ENCODE measurements around the gene FANCD2OS. TPM values are rescaled to one million over a fixed set of nuclear protein-coding genes. Genes with fewer than 3 reads are reported as not detected.
"Not testable (repeated sequence)": the region's sequence is repeated elsewhere in the genome, so short reads cannot be mapped to it uniquely, and the experiment has no call there.

FANCD2OS gene
- total and polyA plus RNA-seq, 7 donors = not detected

DNA sequence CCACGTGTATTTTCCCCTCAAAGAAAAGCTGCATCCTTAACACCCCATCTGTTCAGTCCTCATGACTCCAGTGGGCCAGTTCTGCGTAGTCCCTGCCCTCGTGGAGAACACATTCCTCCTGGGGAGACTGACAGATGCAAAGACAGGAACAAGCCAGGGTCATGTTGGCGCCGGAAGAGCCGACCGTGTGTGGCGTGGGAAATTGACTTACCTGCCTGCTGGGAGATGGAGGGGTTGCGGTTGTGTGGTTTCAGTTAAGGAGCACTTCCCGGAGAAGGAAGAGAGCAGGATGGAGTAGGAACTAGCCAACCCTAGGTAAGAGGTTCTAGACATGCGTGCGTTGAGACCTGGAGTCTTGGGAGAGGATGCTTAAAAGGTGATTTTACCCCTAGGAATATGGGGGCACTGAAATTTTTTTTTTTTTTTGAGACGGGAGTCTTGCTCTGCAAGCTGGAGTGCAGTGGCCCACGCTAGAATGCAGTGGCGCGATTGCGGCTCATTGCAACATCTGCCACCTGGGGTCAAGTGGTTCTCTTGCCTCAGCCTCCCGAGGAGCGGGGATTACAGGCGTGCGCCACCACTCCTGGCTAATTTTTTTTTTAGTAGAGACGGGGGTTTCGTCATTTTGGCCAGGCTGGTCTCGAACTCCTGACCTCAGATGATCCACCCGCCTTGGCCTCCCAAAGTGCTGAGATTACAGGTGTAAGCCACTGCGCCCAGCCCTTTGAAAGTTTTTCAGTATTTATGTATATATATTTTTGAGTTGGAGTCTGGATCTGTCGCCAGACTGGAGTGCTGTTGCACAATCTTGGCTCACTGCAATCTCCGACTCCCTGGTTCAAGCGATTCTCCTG lies 34.9 kb upstream of the FANCD2OS start:
- ATAC-seq = no peak
- Histone ChIP-seq H3K4me1 (peaks cover 32% of the 10 kb centered on the region), H3K27ac (peak overlapping the region; percentile 92), H3K36me3 (ENCODE audit: insufficient read depth in 1 of 2, low read depth in 1 of 2) (peaks cover 0 to 27% of the 10 kb centered on the region in 2 donors), H3K27me3 (ENCODE audit: insufficient read depth in 3 of 3, low read length in 2 of 3) (no peaks in the 10 kb centered on the region), H3K9me3 (no peaks in the 10 kb centered on the region), H3K4me3 (peak overlapping the region; percentile 78)
- TF ChIP-seq, protein P1, sequence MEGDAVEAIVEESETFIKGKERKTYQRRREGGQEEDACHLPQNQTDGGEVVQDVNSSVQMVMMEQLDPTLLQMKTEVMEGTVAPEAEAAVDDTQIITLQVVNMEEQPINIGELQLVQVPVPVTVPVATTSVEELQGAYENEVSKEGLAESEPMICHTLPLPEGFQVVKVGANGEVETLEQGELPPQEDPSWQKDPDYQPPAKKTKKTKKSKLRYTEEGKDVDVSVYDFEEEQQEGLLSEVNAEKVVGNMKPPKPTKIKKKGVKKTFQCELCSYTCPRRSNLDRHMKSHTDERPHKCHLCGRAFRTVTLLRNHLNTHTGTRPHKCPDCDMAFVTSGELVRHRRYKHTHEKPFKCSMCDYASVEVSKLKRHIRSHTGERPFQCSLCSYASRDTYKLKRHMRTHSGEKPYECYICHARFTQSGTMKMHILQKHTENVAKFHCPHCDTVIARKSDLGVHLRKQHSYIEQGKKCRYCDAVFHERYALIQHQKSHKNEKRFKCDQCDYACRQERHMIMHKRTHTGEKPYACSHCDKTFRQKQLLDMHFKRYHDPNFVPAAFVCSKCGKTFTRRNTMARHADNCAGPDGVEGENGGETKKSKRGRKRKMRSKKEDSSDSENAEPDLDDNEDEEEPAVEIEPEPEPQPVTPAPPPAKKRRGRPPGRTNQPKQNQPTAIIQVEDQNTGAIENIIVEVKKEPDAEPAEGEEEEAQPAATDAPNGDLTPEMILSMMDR (IDR thresholded peaks at IDR 0.05) = no peak
- DNase-seq = no peak
- intact Hi-C loops (cut with DNase I) = loop anchor here in 1 of 2 donors (5.0 kb wide), 1 partner anchor 84 kb away; no protein-coding TSS in a partner anchor
- 74 to 79% (median 75%) methylated on average over 29 of the region's 29 CpGs for WGBS, 3 donors

DNA sequence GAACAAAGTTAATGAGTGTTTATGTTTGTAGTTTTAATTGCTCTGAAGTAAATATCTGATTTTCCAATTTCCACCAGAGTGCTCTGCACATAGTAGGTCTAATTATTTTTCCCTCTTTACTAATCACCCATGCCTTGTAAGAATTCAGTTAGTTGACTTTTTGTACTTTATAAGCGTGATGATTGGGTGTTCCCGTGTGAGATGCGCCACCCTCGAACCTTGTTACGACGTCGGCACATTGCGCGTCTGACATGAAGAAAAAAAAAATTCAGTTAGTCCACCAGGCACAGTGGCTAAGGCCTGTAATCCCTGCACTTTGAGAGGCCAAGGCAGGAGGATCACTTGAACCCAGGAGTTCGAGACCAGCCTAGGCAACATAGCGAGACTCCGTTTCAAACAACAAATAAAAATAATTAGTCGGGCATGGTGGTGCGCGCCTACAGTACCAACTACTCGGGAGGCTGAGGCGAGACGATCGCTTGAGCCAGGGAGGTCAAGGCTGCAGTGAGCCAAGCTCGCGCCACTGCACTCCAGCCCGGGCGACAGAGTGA lies 33.0 kb upstream of the FANCD2OS start:
- Histone ChIP-seq H3K27ac (peak overlapping the region; percentile 92), H3K9me3 (no peaks in the 10 kb centered on the region), H3K4me3 (peak overlapping the region; percentile 78), H3K27me3 (ENCODE audit: insufficient read depth in 3 of 3, low read length in 2 of 3) (no peaks in the 10 kb centered on the region), H3K36me3 (ENCODE audit: insufficient read depth in 1 of 2, low read depth in 1 of 2) (peaks cover 0 to 10% of the 10 kb centered on the region in 2 donors), H3K4me1 (peaks cover 32% of the 10 kb centered on the region)
- TF ChIP-seq, protein P1 (IDR thresholded peaks at IDR 0.05) = no peak
- ATAC-seq (no peak), DNase-seq (peak in 1 of 2 donors; percentile 58)
- 80 to 84% (median 82%) methylated on average over 23 of the region's 23 CpGs for WGBS, 3 donors
- intact Hi-C loops (cut with DNase I) = loop anchor here in 1 of 2 donors (5.0 kb wide), 1 partner anchor 86 kb away; no protein-coding TSS in a partner anchor

DNA sequence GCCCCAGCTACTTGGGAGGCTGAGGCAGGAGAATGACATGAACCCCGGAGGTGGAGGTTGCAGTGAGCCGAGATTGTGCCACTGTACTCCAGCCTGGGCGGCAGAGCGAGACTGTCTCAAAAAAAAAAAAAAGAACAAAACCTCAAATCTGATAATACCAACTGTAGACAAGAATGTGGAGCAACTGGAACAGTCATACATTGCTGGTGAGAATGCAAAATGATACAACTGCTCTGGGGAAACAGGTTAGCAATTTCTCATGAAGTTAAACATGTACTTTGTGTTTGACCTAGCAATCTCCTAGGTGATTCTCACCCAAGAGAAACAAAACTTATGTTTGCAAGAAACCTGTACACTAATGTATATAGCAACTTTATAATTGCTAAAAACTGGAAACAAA lies 29.1 kb upstream of the FANCD2OS start:
- Histone ChIP-seq H3K4me1 (no peaks in the 10 kb centered on the region), H3K9me3 (no peaks in the 10 kb centered on the region), H3K27ac (no peak overlapping the region), H3K36me3 (ENCODE audit: insufficient read depth in 1 of 2, low read depth in 1 of 2) (no peaks in the 10 kb centered on the region), H3K27me3 (ENCODE audit: insufficient read depth in 3 of 3, low read length in 2 of 3) (no peaks in the 10 kb centered on the region), H3K4me3 (no peak overlapping the region)
- intact Hi-C loops (cut with DNase I) = loop anchor here in 1 of 2 donors (10.0 kb wide), 1 partner anchor 192 kb away; no protein-coding TSS in a partner anchor
- TF ChIP-seq, protein P1 (IDR thresholded peaks at IDR 0.05) = no peak
- ATAC-seq (no peak), DNase-seq (no peak)
- WGBS, 3 donors = 79 to 86% (median 83%) methylated on average over 4 of the region's 4 CpGs

DNA sequence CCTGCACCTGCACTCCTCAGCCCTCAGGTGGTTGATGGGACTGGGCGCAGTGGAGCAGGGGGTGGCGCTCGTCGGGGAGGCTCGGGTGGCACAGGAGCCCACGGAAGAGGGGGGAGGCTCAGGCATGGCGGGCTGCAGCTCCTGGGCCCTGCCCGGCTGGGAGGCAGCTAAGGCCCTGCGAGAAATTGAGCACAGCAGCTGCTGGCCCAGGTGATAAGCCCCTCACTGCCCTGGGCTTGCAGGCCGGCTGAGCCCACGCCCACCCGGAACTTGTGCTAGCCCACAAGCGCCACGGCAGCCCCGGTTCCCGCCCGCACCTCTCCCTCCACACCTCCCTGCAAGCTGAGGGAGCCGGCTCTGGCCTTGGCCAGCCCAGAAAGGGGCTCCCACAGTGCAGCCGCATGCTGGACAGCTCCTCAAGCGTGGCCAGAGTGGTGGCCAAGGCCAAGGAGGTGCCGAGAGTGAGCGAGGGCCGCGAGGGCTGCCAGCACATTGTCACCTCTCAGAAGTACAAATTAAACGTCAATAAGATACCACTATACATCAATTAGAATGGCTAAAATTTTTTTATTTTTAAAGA lies 28.5 kb upstream of the FANCD2OS start:
- H3K27me3 ChIP-seq (ENCODE audit: insufficient read depth in 3 of 3, low read length in 2 of 3) = no peaks in the 10 kb centered on the region
- H3K4me1 ChIP-seq = no peaks in the 10 kb centered on the region
- 87 to 88% (median 88%) methylated on average over 25 of the region's 25 CpGs for WGBS, 3 donors
- no peaks in the 10 kb centered on the region for H3K36me3 ChIP-seq (ENCODE audit: insufficient read depth in 1 of 2, low read depth in 1 of 2)
- no peak overlapping the region for H3K4me3 ChIP-seq
- TF ChIP-seq, protein P1 (IDR thresholded peaks at IDR 0.05) = no peak
- DNase-seq (no peak), ATAC-seq (no peak)
- H3K27ac ChIP-seq = no peak overlapping the region
- H3K9me3 ChIP-seq = no peaks in the 10 kb centered on the region
- intact Hi-C loops (cut with DNase I) = loop anchor here in 1 of 2 donors (10.0 kb wide), 1 partner anchor 192 kb away; no protein-coding TSS in a partner anchor

DNA sequence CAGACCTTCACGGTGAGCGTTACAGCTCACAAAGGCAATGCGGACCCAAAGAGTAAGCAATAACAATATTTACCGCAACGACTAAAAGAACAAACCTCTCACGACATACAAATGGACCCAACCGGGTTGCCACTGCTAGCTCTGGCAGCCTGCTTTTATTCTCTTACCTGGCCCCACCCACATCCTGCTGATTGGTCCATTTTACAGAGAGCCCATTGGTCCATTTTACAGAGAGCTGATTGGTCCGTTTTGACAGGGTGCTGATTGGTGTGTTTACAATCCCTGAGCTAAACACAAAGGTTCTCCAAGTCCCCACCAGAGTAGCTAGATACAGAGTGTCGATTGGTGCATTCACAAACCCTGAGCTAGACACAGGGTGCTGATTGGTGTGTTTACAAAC lies 27.8 kb upstream of the FANCD2OS start:
- H3K4me1 ChIP-seq; ATAC-seq; H3K4me3 ChIP-seq; H3K27me3 ChIP-seq (ENCODE audit: insufficient read depth in 3 of 3, low read length in 2 of 3); H3K36me3 ChIP-seq (ENCODE audit: insufficient read depth in 1 of 2, low read depth in 1 of 2); H3K9me3 ChIP-seq; DNase-seq; H3K27ac ChIP-seq: not testable (repeated sequence)
- 89 to 92% (median 91%) methylated on average over 9 of the region's 9 CpGs for WGBS, 3 donors
- intact Hi-C loops (cut with DNase I) = loop anchor here in 1 of 2 donors (10.0 kb wide), 1 partner anchor 191 kb away; no protein-coding TSS in a partner anchor
